Fibroblast of mammary gland (primary cell): ENCODE data around the gene OPN1SW.

Experiments
- DNase-seq: peaks from one replicate; pipeline ENCODE4 v3.0.0-alpha.2; 2010; ENCODE audit warnings: low read depth
- H3K4me3 ChIP-seq: 2 replicates; pipeline ENCODE4 v1.5.1; 2011; ENCODE audit warnings: low read depth, mild to moderate bottlenecking, low read length, moderate library complexity; ENCODE audit not compliant: control insufficient read depth
- CTCF ChIP-seq: conservative IDR thresholded peaks from 2 replicates; pipeline ENCODE4 v1.5.1; 2011; ENCODE audit warnings: low read depth, low read length, inconsistent platforms; ENCODE audit not compliant: control insufficient read depth, insufficient read depth

Gene OPN1SW

GRCh38 chr7:128743112-128743772 lies 32.4 kb downstream of the OPN1SW start:
- H3K4me3 ChIP-seq, result no peak overlapping the region
- TF ChIP-seq CTCF, result no peak
- peak; percentile 67 for DNase-seq

- TF ChIP-seq CTCF, result no peak
- H3K4me3 ChIP-seq, result peak overlapping the region; percentile 84
- DNase-seq, result peak; percentile 94
These were observed 33.4 kb downstream of the OPN1SW start for GRCh38 chr7:128742206-128742605.

- no peak for TF ChIP-seq CTCF
- peak overlapping the region; percentile 84 for H3K4me3 ChIP-seq
- no peak for DNase-seq
These were observed 34.1 kb downstream of the OPN1SW start for GRCh38 chr7:128741491-128741890.

- H3K4me3 ChIP-seq, result peak overlapping the region; percentile 84
- peak; percentile 66 for DNase-seq
These were observed 34.6 kb downstream of the OPN1SW start for GRCh38 chr7:128740996-128741395.

GRCh38 chr7:128739990-128740682 lies 35.5 kb downstream of the OPN1SW start:
- DNase-seq, result no peak
- TF ChIP-seq CTCF, result no peak
- H3K4me3 ChIP-seq, result peak overlapping the region; percentile 84

More at GRCh38 chr7:128740996-128741395, 34.6 kb downstream of the OPN1SW start:
- TF ChIP-seq CTCF, result no peak

- no peak for TF ChIP-seq CTCF
- peak; percentile 96 for DNase-seq
- H3K4me3 ChIP-seq, result peak within 1 kb of the TSS; percentile 84
These were observed 36.3 kb downstream of the OPN1SW start, which contains the start of gene CALU for GRCh38 chr7:128739048-128739962. TSS of gene CALU (plus strand) at chr7:128739359. CDS start at chr7:128748584, 9,225 bp downstream.
